ELR (cell line): ENCODE measurements around the gene KPRP.
A peak's percentile ranks its signal among the peaks of the same experiment; 100 is the strongest.

Experiments
- DNase-seq: peaks from one replicate; pipeline ENCODE4 v3.0.0-alpha.2; 2015; ENCODE audit warnings: low read depth

The KPRP gene, protein sequence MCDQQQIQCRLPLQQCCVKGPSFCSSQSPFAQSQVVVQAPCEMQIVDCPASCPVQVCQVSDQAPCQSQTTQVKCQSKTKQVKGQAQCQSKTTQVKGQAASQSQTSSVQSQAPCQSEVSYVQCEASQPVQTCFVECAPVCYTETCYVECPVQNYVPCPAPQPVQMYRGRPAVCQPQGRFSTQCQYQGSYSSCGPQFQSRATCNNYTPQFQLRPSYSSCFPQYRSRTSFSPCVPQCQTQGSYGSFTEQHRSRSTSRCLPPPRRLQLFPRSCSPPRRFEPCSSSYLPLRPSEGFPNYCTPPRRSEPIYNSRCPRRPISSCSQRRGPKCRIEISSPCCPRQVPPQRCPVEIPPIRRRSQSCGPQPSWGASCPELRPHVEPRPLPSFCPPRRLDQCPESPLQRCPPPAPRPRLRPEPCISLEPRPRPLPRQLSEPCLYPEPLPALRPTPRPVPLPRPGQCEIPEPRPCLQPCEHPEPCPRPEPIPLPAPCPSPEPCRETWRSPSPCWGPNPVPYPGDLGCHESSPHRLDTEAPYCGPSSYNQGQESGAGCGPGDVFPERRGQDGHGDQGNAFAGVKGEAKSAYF

DNA sequence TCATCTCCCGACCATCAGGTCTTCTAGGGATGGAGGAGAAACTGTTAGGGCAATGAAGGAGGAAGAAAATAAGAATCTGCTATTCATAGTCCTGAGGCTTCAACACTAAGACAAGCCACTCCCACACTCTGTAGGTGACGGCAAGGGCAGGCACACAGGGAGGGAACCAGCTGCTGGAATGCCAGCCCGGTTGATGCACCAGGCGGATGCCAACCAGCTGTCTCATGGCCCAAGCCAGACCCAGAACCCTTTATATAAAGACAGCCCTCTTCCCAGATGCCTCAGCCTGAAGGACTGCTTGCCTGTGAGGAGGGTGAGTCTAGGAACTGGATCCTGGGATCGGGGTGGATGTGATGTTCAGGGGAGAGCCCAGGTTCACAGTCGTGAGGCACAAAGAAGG, at the start of gene KPRP:
Gene KPRP (plus strand): TSS at position 279 of the 400 bp plus-strand sequence. CDS start 1,564 bp downstream, outside the sequence.
- no peak for DNase-seq

DNA sequence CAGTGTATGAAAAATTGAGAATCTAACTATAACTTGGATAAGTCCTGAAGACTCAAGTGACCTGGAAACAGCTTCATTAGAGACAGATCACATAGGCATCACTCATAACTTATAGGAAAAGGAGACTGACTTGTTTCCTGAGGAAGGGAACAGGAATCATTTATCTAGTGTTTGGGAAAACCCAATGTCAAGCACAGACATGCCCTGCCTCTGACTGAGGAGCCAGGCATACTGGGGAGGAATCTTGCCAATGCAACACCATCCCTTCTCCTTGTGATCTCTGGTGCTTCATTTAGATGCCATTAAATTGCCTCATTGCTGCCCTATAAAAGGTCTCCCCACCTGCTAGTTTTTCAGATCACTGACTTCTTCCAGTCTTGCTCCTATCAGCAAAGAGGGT, 39.6 kb upstream of the KPRP start:
- DNase-seq = no peak

DNA sequence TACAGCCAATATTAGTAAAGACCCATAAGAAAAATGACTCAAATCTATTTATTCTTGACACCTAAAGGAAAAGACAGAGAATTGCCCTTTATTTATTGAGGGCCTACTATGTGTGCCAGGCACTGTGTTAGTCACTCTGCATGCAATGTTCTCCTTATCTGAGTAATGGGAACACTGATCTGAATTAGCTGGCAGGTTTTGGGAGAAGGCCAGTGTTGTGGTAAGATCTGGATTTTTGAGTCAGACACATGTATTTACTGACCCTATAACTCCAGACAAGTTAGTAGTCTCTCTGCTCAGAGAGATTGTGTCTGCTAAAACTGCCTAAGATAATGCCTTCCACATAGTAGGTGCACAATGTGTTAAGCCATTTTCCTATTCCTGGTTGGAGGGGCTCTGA, 32.6 kb upstream of the KPRP start:
- DNase-seq = peak; percentile 37

DNA sequence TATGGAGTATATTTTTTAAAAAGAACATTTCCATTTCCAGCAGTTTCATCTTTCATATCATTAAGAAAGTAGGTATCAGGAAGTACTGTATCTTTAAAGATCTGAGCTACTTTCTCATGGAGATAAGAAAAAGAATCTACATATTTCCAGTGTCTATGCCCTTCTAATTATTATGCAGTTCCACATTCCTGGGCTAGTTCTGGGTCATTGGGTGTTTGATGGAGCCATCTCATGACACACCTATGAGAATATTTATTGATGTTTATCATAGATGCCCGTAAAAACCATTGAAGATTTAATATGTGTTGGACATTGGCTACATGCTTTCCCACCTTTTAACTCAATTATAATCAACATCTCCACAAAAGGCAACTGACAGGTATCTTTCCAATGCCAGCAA, 28.8 kb upstream of the KPRP start:
- no peak for DNase-seq

DNA sequence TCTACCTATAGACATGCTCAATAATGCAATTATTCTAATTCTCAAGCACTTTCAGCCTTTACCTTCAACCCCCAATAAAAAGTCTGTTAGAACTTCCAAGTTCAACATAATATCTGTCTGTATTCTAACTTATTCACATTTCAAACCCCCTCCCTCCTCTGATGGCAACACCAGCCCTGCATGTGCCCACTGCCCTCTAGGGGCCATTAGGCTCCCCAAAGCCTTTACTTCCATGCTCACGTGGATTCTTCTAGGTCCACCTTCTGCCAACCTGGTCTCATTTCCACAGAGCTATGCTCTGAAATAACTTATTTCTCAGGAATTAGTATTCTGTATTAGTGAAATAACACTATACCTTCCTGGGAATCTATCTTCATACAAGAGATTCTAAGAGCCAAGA, 22.2 kb upstream of the KPRP start:
- no peak for DNase-seq

DNA sequence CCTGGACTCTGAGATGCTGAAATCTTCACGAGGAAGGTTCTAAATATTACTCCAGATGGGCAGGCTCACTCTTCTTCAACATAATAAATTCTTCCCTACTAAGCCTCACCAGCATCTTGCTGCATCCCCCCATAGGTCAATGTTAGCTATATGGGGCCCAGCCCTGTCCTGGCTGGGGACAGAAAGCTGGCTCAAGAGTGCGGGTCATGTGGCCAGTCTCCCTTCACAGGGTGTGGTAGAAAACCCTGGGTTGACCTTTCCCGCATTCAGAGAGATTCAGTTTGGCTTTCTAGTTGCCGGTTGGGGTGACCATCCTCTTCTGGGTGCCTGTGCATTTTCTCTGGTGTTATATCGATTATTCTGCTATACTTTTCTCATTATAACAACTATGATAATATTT, 19.8 kb upstream of the KPRP start:
- no peak for DNase-seq

DNA sequence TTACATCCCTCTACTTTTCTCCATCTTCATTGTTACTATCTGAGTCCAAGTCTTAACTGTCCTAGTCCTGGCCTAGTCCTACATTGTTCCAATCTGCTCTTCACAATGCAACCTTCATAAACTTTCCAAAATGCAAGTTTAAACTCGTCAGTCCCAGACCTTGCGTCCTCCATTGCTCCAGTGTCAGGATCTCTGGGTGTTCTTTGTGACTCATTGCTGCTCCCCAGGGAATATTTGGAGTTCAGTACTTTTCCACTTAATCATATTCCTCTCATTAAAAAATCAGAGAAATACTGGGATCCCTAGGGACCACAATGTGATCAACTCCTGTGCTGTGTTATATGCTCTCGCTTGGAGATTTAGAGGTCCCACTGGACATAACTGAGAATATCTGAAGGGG, 18.0 kb upstream of the KPRP start:
- no peak for DNase-seq

DNA sequence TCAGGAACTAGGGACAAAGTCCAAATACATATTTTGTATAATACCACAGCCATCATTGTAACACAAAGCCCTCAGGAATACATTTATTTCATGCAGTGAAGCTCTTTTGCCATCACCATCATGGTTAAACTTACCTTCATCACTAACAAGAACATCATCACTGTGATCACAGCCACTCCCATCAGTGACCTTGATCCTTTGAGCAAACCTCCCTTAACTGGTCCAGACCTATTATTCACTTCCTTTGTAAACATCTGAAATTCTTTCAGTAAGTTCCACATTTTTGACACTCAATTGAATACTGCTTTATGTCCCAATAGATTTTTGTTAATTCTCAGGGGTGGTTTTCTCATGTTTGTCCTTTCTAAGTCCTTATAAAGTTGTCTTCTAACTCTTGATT, 16.2 kb upstream of the KPRP start:
- peak; percentile 43 for DNase-seq

DNA sequence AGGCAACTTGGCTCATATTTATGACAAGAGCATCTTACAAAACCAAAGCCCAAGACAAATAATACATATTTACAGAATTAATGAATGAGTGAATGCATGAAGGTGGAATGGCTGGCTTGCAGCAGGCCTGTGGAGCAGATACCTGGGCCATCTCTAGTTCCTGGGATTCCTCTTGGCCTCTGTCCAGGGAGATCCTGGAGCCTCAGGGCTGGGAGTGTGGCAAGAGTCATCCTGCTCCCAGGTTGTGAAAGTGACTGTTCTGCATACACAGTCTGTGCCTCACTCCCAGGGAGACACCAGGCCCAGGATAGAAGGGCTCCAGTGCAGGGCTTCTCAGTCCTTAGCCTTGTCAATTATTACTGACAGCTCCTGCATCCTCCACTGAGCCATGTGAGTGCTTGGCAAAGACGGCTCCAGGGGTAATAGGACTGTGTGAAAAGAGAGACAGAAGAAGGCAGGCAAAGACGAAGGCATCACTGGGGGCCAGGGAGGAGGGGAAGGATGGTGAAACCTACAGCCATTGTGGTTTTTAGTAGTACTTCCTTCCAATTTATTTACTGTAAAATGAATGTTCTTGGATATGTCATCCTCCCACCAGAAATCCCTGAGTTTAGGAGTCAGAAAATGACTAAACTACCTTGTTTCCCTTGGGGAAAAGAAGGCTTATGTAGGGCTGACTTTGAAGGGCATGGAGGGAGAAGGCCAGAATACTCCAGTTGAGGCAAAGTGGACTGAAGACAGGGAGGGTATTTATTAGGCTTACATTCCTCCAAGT, 14.3 kb upstream of the KPRP start:
- DNase-seq = peak; percentile 79

DNA sequence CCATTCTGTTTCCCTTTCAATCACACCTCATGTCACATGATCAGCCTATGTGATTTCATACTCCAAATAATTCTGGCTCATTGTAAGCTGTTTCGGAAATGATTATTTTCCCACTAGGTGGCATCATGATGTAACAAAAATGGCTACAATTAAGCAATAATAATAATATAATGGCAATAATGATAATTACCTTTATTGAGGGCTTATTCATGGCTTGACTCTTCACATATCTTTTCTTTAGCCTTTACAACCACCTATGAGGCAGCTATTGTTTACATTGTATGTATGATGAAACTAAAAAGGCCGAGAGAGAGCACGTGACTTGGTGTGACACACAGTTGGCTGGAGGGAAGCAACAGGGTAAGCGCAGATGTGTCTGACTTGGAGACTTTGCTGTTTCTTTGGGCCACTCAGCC, 12.5 kb upstream of the KPRP start:
- peak; percentile 94 for DNase-seq

DNA sequence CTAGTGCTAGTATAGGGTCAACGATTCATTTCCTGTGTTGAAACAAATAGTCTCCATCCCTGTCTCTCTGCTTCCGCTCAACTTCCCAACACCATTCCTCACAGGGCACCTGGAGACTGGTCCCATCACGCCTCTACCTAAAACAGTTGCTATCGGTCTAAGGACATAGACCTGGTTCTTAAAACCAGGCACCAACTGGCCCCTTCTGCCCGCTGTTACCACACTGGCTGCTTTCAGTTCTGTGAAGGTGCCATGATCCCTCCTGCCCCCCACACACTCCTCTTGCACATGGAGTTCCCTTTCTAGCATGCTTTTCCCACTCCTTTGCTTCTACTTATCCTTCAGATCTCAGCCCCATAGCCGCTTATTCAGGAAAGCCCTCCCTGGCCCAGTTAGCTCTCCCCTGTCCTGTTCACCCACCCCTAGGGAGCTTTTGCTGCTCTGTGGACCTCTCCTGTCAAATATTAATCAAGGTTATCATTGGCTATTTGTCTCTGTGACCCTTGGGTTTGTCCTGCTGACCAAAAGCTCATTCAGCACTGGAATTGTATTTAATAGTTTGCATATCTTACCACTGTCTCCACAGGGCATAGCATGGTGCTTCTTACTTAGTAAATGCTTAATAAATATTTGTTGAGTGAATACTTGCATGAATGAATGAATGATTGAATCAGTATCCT, 11.9 kb upstream of the KPRP start:
- no peak for DNase-seq

DNA sequence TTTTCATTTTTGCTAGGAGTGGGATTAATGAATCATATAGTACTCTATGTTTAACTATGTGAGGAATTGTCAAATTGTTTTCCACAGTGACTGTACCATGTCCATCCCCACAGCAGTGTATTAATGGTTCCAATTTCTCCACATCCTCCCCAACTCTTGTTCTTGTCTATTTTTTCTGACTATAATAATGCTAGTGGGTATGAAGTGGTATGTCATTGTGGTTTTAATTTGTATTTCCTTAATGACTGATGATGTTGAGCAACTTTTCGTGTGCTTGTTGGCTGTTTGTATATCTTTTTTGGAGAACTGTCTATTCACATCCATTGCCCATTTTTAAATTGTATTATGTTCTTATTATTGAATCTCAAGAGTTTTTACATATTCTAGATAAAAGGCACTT, 10.0 kb upstream of the KPRP start:
- DNase-seq = peak; percentile 33

DNA sequence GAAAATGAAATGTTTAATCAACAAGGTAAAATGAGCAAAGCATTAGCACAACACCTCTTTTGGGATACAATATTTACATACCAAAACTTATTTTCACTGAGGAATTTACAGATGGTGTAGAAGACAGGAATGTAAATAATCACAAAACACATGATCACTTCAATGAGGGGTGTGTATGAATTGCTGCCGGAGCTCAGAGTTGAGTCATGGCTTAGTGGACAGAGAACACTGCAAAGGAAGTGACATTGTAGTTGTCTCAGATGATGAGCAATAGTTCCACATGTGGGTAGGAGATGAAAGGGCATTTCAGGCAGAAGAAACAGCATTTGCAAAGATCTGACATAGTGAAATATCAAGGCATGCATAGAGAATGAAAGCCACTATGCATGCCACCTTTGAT, 5.6 kb upstream of the KPRP start:
- peak; percentile 96 for DNase-seq

DNA sequence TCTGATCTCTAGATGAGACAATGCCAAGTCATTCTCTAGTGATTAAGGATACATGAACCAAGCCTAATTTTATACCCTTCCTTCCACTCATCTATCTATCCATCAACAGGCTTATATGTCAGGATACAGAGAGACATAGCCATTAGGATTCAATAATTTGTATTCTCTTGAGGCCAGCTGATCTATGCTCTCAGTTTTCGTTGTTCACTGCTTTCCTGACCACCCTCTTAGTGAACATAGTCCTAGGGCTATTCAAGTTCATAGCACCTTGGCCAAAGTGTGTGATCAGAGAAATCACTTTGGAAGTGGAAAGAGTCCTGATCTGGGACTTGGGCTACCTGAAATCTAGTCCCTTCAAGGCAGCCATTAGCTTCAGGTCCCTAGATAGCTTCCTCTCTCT, 4.2 kb upstream of the KPRP start:
- no peak for DNase-seq

DNA sequence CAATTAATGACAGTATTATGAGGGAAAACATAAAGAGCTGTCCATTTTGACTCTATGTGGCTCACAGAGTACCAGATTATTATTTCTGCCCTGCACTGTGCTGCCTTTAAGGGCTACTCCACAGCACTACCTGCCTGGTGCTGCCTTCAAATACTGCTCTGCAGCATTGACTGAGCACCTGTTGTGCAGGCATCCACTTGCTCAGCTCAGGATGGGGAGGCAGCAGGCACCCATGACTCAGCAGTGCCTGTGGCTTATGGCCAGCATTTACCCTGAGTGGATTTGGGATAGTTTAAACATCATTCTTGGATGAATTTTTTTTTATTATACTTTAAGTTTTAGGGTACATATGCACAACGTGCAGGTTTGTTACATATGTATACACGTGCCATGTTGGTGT, 953 bp upstream of the KPRP start:
- DNase-seq = no peak

DNA sequence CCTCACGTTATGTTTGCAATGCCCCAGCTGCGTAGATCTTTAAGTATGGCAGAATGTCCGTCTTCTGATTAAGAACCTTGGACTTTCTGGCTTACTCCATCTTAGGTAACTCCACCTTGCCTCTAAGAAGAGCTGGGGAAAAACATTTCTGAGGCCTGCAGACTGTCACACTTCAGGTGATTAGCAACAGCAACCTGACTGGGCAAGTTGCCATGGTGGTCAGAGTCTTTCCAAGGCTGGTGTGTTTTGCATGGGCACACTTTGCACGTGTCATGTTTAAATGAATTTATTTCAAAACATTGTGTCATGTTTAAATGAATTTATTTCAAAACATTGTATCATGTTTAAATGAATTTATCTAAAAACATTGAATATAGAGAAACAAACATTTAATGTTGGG, 811 bp downstream of the KPRP start:
- DNase-seq = no peak

DNA sequence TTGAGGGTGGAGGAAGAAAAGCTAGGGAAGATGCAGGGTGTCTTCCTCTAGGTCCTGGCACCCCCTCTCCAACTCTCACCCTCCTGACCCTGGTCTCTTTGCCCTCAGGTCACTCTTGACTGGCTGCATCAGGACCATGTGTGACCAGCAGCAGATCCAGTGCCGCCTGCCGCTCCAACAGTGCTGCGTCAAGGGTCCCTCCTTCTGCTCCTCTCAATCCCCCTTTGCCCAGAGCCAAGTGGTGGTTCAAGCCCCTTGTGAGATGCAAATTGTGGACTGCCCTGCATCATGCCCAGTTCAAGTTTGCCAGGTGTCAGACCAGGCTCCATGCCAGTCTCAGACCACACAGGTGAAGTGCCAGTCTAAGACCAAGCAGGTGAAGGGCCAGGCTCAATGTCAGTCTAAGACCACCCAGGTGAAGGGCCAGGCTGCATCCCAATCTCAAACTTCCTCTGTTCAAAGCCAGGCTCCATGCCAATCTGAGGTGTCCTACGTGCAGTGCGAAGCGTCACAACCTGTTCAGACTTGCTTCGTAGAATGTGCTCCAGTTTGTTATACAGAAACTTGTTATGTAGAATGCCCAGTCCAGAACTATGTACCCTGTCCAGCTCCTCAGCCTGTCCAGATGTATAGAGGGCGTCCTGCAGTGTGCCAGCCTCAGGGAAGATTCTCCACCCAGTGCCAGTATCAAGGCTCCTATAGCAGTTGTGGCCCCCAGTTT, 1.8 kb downstream of the KPRP start:
- no peak for DNase-seq

DNA sequence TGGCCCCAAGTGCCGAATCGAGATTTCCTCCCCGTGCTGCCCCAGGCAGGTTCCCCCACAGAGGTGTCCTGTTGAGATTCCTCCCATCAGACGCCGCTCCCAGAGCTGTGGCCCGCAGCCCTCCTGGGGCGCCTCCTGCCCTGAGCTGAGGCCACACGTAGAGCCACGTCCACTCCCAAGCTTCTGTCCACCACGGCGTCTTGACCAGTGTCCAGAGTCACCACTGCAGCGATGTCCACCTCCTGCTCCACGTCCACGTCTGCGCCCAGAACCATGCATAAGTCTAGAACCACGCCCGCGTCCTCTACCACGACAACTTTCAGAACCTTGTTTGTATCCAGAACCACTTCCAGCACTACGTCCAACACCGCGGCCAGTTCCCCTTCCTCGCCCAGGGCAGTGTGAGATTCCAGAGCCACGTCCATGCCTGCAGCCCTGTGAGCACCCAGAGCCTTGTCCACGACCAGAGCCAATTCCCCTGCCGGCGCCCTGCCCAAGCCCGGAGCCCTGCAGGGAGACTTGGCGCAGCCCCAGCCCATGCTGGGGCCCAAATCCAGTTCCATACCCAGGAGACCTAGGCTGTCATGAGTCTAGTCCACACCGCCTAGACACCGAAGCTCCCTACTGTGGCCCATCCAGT, 2.8 kb downstream of the KPRP start:
- DNase-seq = no peak

DNA sequence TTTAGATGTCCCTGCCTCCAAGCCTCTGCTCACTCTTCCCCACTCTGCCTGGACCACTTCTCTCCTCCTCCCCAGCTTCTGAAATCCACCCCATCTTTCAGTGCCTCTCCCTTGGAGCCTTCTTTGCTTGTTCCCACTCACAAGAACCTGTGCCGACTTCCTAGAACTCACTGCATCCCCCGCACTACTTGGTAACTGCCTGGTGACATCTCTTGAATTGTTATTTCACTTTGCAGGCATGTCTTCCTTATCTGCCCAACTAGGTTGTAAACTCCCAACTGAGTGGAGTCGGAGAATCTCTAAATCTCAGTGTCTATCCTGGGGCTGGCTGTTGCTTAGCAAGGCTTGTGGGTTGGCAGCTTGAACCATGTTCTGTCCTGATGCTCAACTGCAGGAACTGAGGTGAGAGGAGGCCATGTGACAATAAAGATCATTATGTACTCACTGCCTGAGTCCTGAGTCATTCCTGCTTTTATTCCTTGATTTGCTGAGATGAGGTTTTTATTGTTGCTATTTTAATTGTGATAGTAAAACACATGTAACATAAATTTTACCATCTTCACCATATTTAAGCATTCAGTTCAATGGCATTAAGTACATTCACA, 3.9 kb downstream of the KPRP start:
- DNase-seq = peak; percentile 34

DNA sequence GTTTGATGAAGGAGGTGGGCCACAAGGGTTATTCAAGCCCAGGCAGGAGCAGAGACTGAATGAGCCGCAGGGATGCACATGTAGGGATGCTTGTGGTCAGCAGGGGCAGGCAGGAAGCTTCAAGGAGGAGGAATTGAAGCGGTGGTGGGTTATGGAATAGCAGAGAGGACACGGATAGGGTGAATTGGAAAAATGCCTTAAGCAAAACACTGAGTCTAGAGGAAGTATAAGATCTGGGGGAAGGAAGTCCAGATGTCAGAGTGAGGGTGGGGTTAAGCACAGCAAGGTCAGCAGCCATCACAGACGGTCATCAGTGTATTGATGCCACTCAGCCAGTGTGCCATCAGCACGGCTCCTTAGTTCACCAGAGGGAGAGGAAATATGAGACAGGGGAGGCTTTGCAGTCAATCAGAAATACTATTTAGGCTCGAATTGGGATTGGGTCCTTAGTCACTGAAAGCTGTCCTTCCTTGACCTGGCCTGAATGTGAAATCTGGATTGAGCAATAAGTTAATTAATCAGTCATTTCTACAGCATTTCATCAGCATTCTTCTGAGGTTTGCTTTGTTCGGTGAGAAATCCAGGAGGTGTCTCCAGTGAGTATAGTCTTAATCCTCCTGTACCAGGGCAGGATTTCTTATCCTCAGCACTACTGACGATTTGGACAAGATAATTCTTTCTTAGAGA, 11.2 kb downstream of the KPRP start:
- DNase-seq = peak; percentile 76
